Left lung (tissue), 10 donors: ENCODE data around the gene HNF4A. TPM values are rescaled to one million over a fixed set of nuclear protein-coding genes. Genes with fewer than 3 reads are reported as not detected.

Source experiments
- ATAC-seq: fragments of 200-7000 bp; cut with Tn5 transposase; one replicate; pipeline ENCODE4 v1.9.1; 2020; ENCODE audit warnings: moderate library complexity
- DNase-seq, 4 donors: peaks; one replicate each; pipeline ENCODE4 v3.0.0-alpha.2; 2013 to 2020
- H3K27ac ChIP-seq, 2 donors: fragments of 200-600 bp; sonication (generic) in 1 of 2; one replicate each; pipeline versions ENCODE4 v1.5.0 to v1.8.0; 2020 to 2021
- H3K27me3 ChIP-seq, 2 donors: fragments of 200-600 bp; sonication (generic) in 1 of 2; one replicate each; pipeline versions ENCODE4 v1.5.0 to v1.8.0; 2020 to 2021
- H3K36me3 ChIP-seq, 2 donors: fragments of 200-600 bp; sonication (generic) in 1 of 2; one replicate each; pipeline versions ENCODE4 v1.5.0 to v1.8.0; 2020 to 2021
- H3K4me1 ChIP-seq, 2 donors: fragments of 200-600 bp; one replicate each; pipeline ENCODE4 v1.8.0; 2021
- H3K4me3 ChIP-seq, 2 donors: fragments of 200-600 bp; sonication (generic) in 1 of 2; one replicate each; pipeline versions ENCODE4 v1.5.0 to v1.8.0; 2020 to 2021; ENCODE audit warnings: mild to moderate bottlenecking in 1 of 2
- H3K9me3 ChIP-seq, 2 donors: fragments of 200-600 bp; sonication (generic) in 1 of 2; one replicate each; pipeline versions ENCODE4 v1.5.0 to v1.8.0; 2020 to 2021
- intact Hi-C, 2 donors: fragments of 100-400 bp; cut with DNase I; formaldehyde crosslinking; loops; one replicate each; pipeline versions ENCODE4 v1.11.2 to v1.14.2; 2022
- polyA plus RNA-seq, 6 donors: library from polyadenylated mRNA; unstranded; fragments of 120-200 nt; gene quantifications; one replicate each; pipeline ENCODE4 v1.2.1, GENCODE V29; 2013; ENCODE audit not compliant: insufficient read length in 6 of 6
- total RNA-seq, 2 donors: library from RNA; stranded (reverse); fragmentation: NEBNext Ultra II Directional; extraction: Animal tissue kit (Norgen Biotek cat#: 25700); gene quantifications; one replicate each; pipeline ENCODE4 v1.2.1, GENCODE V29; 2021
- TF ChIP-seq, protein P1 (sequence below), 2 donors: fragments of 200-600 bp; sonication (generic) in 1 of 2; IDR thresholded peaks; one replicate each; pipeline versions ENCODE4 v1.5.0 to v1.8.0; 2021; ENCODE audit warnings: antibody characterized with exemption in 2 of 2
- donor health status: DM: no; HTN: yes; CAD: no.
- donor health status: DM: no; HTN: no; CAD: no.

Gene HNF4A
- total and polyA plus RNA-seq, 8 donors: 0.21 to 3.5 (median 0.96) TPM

DNA sequence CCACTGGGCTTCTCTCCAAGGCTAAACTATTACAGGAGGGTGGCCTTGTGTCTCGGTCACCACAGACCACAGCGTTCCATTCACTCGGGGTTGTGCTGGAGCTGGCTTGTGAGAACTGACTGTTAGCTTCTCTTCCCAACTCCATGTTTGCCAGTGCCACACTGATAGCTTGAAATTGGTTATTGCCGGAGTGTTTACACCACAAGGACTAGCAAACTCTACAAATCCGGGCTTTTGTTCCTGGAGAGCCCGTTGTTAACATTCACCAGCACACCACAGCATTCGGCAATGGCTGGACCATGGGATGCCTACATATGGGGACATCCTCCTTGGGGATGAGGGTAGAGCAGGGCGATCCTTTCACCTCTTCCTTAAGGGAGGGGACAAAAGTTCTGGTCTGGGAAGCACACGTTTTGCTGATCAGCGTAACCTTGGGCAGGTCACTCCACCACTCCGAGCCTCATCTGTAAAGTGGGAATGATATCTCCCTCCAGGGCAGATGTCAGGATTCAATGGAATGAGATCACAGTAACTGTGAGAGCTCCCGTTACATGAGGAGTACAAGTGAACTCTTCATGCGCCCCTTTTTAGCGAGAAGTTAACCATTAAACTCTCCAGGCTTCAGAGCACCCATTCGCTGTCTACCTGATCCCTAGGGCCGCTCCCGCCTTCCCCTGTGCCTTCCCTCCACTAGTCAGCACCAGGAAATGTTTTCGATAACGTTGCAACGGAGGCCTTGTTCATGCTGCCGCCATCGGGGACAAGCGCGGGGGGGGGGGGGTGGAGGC is 78.4 kb downstream of the HNF4A start:
- H3K36me3 ChIP-seq: no peaks in the 10 kb centered on the region
- H3K27me3 ChIP-seq: peaks cover 0 to 31% of the 10 kb centered on the region in 2 donors
- no peak overlapping the region for H3K27ac ChIP-seq
- ATAC-seq: no peak
- no peaks in the 10 kb centered on the region for H3K4me1 ChIP-seq
- H3K4me3 ChIP-seq: no peak overlapping the region
- no peaks in the 10 kb centered on the region for H3K9me3 ChIP-seq
- peak in 1 of 4 donors; percentile 24 for DNase-seq
- TF ChIP-seq, protein P1, sequence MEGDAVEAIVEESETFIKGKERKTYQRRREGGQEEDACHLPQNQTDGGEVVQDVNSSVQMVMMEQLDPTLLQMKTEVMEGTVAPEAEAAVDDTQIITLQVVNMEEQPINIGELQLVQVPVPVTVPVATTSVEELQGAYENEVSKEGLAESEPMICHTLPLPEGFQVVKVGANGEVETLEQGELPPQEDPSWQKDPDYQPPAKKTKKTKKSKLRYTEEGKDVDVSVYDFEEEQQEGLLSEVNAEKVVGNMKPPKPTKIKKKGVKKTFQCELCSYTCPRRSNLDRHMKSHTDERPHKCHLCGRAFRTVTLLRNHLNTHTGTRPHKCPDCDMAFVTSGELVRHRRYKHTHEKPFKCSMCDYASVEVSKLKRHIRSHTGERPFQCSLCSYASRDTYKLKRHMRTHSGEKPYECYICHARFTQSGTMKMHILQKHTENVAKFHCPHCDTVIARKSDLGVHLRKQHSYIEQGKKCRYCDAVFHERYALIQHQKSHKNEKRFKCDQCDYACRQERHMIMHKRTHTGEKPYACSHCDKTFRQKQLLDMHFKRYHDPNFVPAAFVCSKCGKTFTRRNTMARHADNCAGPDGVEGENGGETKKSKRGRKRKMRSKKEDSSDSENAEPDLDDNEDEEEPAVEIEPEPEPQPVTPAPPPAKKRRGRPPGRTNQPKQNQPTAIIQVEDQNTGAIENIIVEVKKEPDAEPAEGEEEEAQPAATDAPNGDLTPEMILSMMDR (IDR thresholded peaks at IDR 0.05): no peak
- intact Hi-C loops: no loop called here

DNA sequence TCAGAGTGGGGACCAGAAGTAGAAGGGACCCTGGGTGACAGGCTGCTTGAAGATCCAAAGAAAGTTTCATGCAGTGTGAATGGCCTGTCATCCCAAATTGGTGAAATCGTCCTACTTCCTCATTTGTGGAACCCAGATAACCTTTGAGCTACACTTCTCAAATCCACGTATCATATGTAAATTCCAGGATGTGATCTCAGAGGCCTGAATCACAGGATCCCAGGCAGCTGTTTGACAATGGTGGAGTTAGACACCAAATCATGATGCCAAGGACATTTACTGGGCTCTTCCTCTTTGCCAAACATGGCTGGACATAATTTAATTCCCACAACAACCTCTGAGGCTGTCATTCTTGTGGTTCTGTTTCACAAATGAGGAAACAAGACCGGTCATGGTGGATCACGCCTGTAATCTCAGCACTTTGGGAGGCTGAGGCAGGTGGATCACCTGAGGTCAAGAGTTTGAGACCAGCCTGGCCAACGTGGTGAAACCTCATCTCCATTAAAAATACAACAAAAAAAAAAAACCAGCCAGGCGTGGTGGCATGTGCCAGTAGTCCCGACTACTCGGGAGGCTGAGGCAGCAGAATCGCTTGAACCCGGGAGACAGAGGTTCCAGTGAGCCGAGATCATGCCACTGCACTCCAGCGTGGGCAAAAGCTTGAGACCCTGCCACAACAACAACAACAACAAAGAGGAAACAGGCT is 80.3 kb downstream of the HNF4A start:
- no peak overlapping the region for H3K4me3 ChIP-seq
- no peak for ATAC-seq

DNA sequence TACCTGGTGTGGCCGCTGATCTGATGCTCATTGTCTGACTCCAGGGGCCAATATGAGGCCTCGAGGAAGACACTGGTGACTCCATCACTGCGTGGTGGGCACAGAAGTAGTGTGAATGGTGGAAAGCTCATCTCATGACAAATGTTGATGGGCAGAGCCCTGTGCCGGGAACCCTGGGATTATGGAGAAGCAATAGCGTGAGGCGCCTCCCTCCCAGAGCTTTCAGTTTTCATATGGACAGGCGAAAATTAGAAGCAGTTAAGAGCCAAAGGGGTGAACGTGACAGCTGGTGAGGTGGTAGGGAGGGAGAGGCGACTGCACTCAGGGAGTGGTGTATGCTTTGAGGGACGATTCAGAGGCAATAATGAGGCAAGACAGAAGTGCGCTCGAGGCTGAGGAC is 80.9 kb downstream of the HNF4A start:
- Histone ChIP-seq H3K9me3 (no peaks in the 10 kb centered on the region), H3K27me3 (peaks cover 0 to 26% of the 10 kb centered on the region in 2 donors), H3K4me1 (no peaks in the 10 kb centered on the region), H3K27ac (no peak overlapping the region), H3K36me3 (no peaks in the 10 kb centered on the region), H3K4me3 (no peak overlapping the region)
- ATAC-seq: no peak
- TF ChIP-seq, protein P1 (IDR thresholded peaks at IDR 0.05): no peak
- intact Hi-C loops: no loop called here
- DNase-seq: no peak

More for the DNA sequence above, 80.3 kb downstream of the HNF4A start:
- TF ChIP-seq, protein P1 (IDR thresholded peaks at IDR 0.05): no peak
- intact Hi-C loops: no loop called here
- H3K27me3 ChIP-seq: peaks cover 0 to 31% of the 10 kb centered on the region in 2 donors
- no peak overlapping the region for H3K27ac ChIP-seq
- H3K36me3 ChIP-seq: no peaks in the 10 kb centered on the region
- H3K9me3 ChIP-seq: no peaks in the 10 kb centered on the region
- no peaks in the 10 kb centered on the region for H3K4me1 ChIP-seq
- DNase-seq: no peak

DNA sequence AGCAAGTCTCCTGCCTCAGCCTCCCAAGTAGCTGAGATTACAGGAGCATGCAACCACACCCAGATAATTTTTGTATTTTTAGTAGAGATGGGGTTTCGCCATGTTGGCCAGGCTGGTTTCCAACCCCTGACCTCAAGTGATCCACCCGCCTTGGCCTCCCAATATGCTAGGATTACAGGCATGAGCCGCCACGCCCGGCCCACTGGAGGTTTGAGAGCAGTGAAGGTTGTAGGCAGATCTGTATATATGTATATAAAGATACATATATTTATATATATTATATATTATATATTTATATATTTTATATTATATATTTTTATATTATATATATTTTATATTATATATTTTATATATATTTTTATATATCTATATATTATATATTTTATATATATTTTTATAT is 82.0 kb downstream of the HNF4A start:
- ATAC-seq (no peak), DNase-seq (no peak)
- Histone ChIP-seq H3K4me1 (no peaks in the 10 kb centered on the region), H3K27me3 (peaks cover 0 to 19% of the 10 kb centered on the region in 2 donors), H3K27ac (no peak overlapping the region), H3K4me3 (no peak overlapping the region), H3K9me3 (no peaks in the 10 kb centered on the region), H3K36me3 (no peaks in the 10 kb centered on the region)
- intact Hi-C loops: no loop called here
- TF ChIP-seq, protein P1 (IDR thresholded peaks at IDR 0.05): no peak

DNA sequence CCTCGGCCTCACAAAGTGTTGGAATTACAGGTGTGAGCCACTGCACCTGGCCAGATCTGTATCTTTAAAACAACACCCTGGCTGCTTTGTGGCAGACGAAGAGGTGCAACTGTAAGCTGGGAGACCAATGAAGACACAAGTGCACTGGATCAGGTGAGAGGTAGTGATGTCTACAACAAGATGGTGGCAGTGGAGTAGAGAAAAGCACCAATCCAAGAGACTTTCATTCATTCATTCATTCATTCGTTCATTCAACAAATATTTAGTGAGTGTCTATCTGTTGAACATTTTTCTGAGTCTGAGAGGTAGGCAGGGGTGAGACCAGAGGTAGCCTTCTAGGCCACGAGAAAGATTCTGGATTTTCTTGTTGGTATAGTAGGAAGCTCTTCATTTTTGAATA is 83.3 kb downstream of the HNF4A start:
- Histone ChIP-seq H3K4me1 (no peaks in the 10 kb centered on the region), H3K27me3 (peaks cover 0 to 6% of the 10 kb centered on the region in 2 donors), H3K27ac (no peak overlapping the region), H3K4me3 (no peak overlapping the region), H3K9me3 (no peaks in the 10 kb centered on the region), H3K36me3 (no peaks in the 10 kb centered on the region)
- TF ChIP-seq, protein P1 (IDR thresholded peaks at IDR 0.05): no peak
- DNase-seq (no peak), ATAC-seq (no peak)
- intact Hi-C loops: no loop called here
